ENCODE data around the gene PARD3B. TPM values are rescaled to one million over a fixed set of nuclear protein-coding genes. Genes with fewer than 3 reads are reported as not detected.

PARD3B gene
- total RNA-seq, 4 donors from 2014 or later: 6.5 to 17.3 (median 12.7) TPM

GRCh38 chr2:204890680-204891079, 345.4 kb downstream of the PARD3B start:
- intact Hi-C loops (cut with DNase I; ENCODE audit: low total_unique reads): no loop called here
- no peak overlapping the region for H3K4me3 ChIP-seq (ENCODE audit: low read depth, poor library complexity, severe bottlenecking)
- TF ChIP-seq POLR2A (IDR thresholded peaks at IDR 0.05): no peak
- no peak for TF ChIP-seq CTCF (IDR thresholded peaks at IDR 0.05)
- 87 to 97% methylated on average over 2 of the region's 2 CpGs for WGBS, 2 donors
- no peak for DNase-seq (ENCODE audit: low spot score in 2 of 2)

- intact Hi-C loops (cut with DNase I; ENCODE audit: low total_unique reads): no loop called here
- TF ChIP-seq POLR2A (IDR thresholded peaks at IDR 0.05) (no peak), CTCF (IDR thresholded peaks at IDR 0.05) (no peak)
- 92 to 98% methylated on average over 2 of the region's 2 CpGs for WGBS, 2 donors
- DNase-seq (ENCODE audit: low spot score in 2 of 2): no peak
- H3K4me3 ChIP-seq (ENCODE audit: low read depth, poor library complexity, severe bottlenecking): no peak overlapping the region
These were observed 346.5 kb downstream of the PARD3B start for GRCh38 chr2:204891739-204892138.

GRCh38 chr2:204892506-204893255, 347.4 kb downstream of the PARD3B start:
- no peak for DNase-seq (ENCODE audit: low spot score in 2 of 2)
- no peak overlapping the region for H3K4me3 ChIP-seq (ENCODE audit: low read depth, poor library complexity, severe bottlenecking)
- intact Hi-C loops (cut with DNase I; ENCODE audit: low total_unique reads): no loop called here
- 93 to 94% methylated on average over 1 of the region's 1 CpG for WGBS, 2 donors
- TF ChIP-seq CTCF (IDR thresholded peaks at IDR 0.05): no peak
- TF ChIP-seq POLR2A (IDR thresholded peaks at IDR 0.05): no peak

DNA sequence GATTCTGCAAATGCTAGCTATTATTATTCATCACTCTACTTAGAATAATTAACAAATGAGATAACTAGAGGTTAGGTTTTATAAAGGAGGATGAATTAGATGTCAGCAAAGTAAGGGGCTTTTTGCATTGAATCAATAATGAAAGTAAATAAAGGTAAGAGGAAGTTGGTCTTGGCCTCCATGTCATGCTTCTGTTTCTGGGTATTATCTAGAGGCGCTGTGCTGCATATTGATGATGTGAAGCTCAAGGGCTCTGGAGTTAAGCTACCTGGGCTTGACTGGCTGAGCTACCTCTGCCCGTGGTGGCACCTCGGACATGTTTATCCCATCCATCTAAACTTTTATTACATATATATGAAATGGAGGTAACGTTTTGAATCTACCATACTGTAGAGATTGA, 350.9 kb downstream of the PARD3B start:
- 93 to 96% methylated on average over 4 of the region's 4 CpGs for WGBS, 2 donors
- H3K4me3 ChIP-seq (ENCODE audit: low read depth, poor library complexity, severe bottlenecking): no peak overlapping the region
- intact Hi-C loops (cut with DNase I; ENCODE audit: low total_unique reads): no loop called here
- TF ChIP-seq CTCF (IDR thresholded peaks at IDR 0.05) (no peak), POLR2A (IDR thresholded peaks at IDR 0.05) (no peak)
- no peak for DNase-seq (ENCODE audit: low spot score in 2 of 2)

DNA sequence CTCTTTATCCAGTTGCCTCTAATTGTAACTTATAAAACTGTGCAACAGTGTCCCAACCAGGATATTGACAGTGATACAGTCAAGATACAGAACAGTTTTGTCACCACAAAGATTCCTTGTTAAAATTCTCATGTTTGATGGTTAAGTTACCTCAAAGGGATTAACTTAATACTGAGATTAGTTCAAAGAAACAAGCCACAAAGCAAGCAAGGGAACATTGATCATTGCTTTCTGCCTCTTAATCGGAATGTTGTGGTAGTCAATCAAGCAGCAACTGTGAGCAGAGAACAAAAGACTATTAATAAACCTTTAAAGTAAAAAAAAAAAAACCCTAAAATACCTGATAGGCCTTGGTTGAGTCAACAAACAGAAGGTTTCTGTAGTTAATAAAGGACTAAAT, 352.3 kb downstream of the PARD3B start:
- H3K4me3 ChIP-seq (ENCODE audit: low read depth, poor library complexity, severe bottlenecking): no peak overlapping the region
- TF ChIP-seq CTCF (IDR thresholded peaks at IDR 0.05): no peak
- no peak for TF ChIP-seq POLR2A (IDR thresholded peaks at IDR 0.05)
- no peak for DNase-seq (ENCODE audit: low spot score in 2 of 2)
- intact Hi-C loops (cut with DNase I; ENCODE audit: low total_unique reads): no loop called here
- WGBS, 2 donors: 87 to 89% methylated on average over 1 of the region's 1 CpG

All from lower leg skin (tissue), 4 donors.